H9 (cell line): ENCODE results near the gene RIC1. TPM values are rescaled to one million over a fixed set of nuclear protein-coding genes. Genes with fewer than 3 reads are reported as not detected.

Experiments
- DNase-seq: peaks from one replicate; pipeline ENCODE4 v3.0.0-alpha.2; 2017
- H2AFZ ChIP-seq: one replicate; pipeline ENCODE4 v1.6.1; 2013; ENCODE audit warnings: mild to moderate bottlenecking, low read length, control low read depth, moderate library complexity
- H2AK5ac ChIP-seq: 2 replicates; pipeline ENCODE4 v1.6.1; 2013; ENCODE audit warnings: low read length, control low read depth, mixed read lengths; ENCODE audit not compliant: insufficient read length
- H2BK120ac ChIP-seq: one replicate; pipeline ENCODE4 v1.6.1; 2013; ENCODE audit warnings: low read depth, mild to moderate bottlenecking, low read length, control low read depth, inconsistent platforms; ENCODE audit not compliant: poor library complexity, severe bottlenecking
- H2BK12ac ChIP-seq: 2 replicates; pipeline ENCODE4 v1.6.1; 2013; ENCODE audit warnings: low read length, control low read depth, mixed read lengths, low read depth; ENCODE audit not compliant: insufficient read length
- H2BK15ac ChIP-seq: 2 replicates; pipeline ENCODE4 v1.6.1; 2013; ENCODE audit warnings: low read depth, low read length, control low read depth
- H2BK20ac ChIP-seq: one replicate; pipeline ENCODE4 v1.6.1; 2013; ENCODE audit warnings: low read depth, mild to moderate bottlenecking, low read length, control low read depth, inconsistent platforms; ENCODE audit not compliant: poor library complexity, severe bottlenecking
- H2BK5ac ChIP-seq: 2 replicates; pipeline ENCODE4 v1.6.1; 2013; ENCODE audit warnings: low read length, control low read depth, mixed read lengths; ENCODE audit not compliant: insufficient read length
- H3K14ac ChIP-seq: 2 replicates; pipeline ENCODE4 v1.6.1; 2013; ENCODE audit warnings: low read length, control low read depth; ENCODE audit not compliant: insufficient read depth
- H3K18ac ChIP-seq: 2 replicates; pipeline ENCODE4 v1.6.1; 2013; ENCODE audit warnings: low read depth, mild to moderate bottlenecking, mixed read lengths, low read length, control low read depth; ENCODE audit not compliant: insufficient read length
- H3K23ac ChIP-seq: 2 replicates; pipeline ENCODE4 v1.6.1; 2013; ENCODE audit warnings: low read length, control low read depth, mixed read lengths, low read depth; ENCODE audit not compliant: insufficient read length
- H3K23me2 ChIP-seq: 2 replicates; pipeline ENCODE4 v1.6.1; 2013; ENCODE audit warnings: low read depth, mild to moderate bottlenecking, mixed read lengths, low read length, control low read depth; ENCODE audit not compliant: insufficient read length, poor library complexity, severe bottlenecking
- H3K27ac ChIP-seq: 2 replicates; pipeline ENCODE4 v1.5.1; 2013; ENCODE audit warnings: low read length, control low read depth, mixed read lengths, low read depth; ENCODE audit not compliant: insufficient read length
- H3K27me3 ChIP-seq: 2 replicates; pipeline ENCODE4 v1.6.1; 2013; ENCODE audit warnings: low read length, control low read depth, inconsistent platforms; ENCODE audit not compliant: insufficient read depth
- H3K4ac ChIP-seq: 2 replicates; pipeline ENCODE4 v1.6.1; 2013; ENCODE audit warnings: low read depth, mild to moderate bottlenecking, control low read depth, inconsistent platforms, low read length, moderate library complexity
- H3K4me1 ChIP-seq: 2 replicates; pipeline ENCODE4 v1.6.1; 2013; ENCODE audit warnings: low read length, control low read depth, inconsistent platforms; ENCODE audit not compliant: insufficient read depth
- H3K4me2 ChIP-seq: 2 replicates; pipeline ENCODE4 v1.6.1; 2013; ENCODE audit warnings: low read length, control low read depth, mixed read lengths; ENCODE audit not compliant: insufficient read length, insufficient read depth
- H3K56ac ChIP-seq: 2 replicates; pipeline ENCODE4 v1.6.1; 2013; ENCODE audit warnings: low read depth, mild to moderate bottlenecking, mixed read lengths, low read length, control low read depth; ENCODE audit not compliant: insufficient read length
- H3K79me1 ChIP-seq: 2 replicates; pipeline ENCODE4 v1.6.1; 2013; ENCODE audit warnings: low read depth, mild to moderate bottlenecking, moderate library complexity, low read length, control low read depth, inconsistent platforms; ENCODE audit not compliant: insufficient read depth, poor library complexity, severe bottlenecking
- H3K79me2 ChIP-seq: 2 replicates; pipeline ENCODE4 v1.6.1; 2013; ENCODE audit warnings: low read length, control low read depth, inconsistent platforms; ENCODE audit not compliant: insufficient read depth
- H3K9ac ChIP-seq: 2 replicates; pipeline ENCODE4 v1.6.1; 2013; ENCODE audit warnings: low read length, control low read depth, mixed read lengths; ENCODE audit not compliant: insufficient read length; ENCODE audit errors: extremely low read depth
- H3K9me3 ChIP-seq: one replicate; pipeline ENCODE4 v1.6.1; 2013; ENCODE audit warnings: low read depth, low read length, inconsistent platforms; ENCODE audit not compliant: control insufficient read depth
- H3T11ph ChIP-seq: one replicate; pipeline ENCODE4 v1.6.1; 2013; ENCODE audit warnings: mild to moderate bottlenecking, low read length, control low read depth, inconsistent platforms
- H4K20me1 ChIP-seq: one replicate; pipeline ENCODE4 v1.6.1; 2013; ENCODE audit not compliant: control insufficient read depth, insufficient read length, insufficient read depth
- H4K5ac ChIP-seq: 2 replicates; pipeline ENCODE4 v1.6.1; 2013; ENCODE audit warnings: low read depth, mild to moderate bottlenecking, mixed read lengths, low read length, control low read depth; ENCODE audit not compliant: insufficient read length
- H4K8ac ChIP-seq: replicated peaks from 2 replicates; pipeline ENCODE4 v1.6.1; 2013; ENCODE audit warnings: low read length, control low read depth, mixed read lengths, low read depth; ENCODE audit not compliant: insufficient read length
- H4K91ac ChIP-seq: 2 replicates; pipeline ENCODE4 v1.6.1; 2013; ENCODE audit warnings: low read depth, mild to moderate bottlenecking, moderate library complexity, mixed read lengths, low read length, control low read depth; ENCODE audit not compliant: insufficient read length
- H3K27ac Mint-ChIP-seq, 3 experiments: 2 replicates in 2 of 3; 3 replicates in 1 of 3; pipeline ENCODE4 v1.8.0; 2020 to 2021; ENCODE audit warnings: mixed read lengths in 3 of 3, mild to moderate bottlenecking in 1 of 3, moderate library complexity in 1 of 3
- H3K27me3 Mint-ChIP-seq: 2 replicates; pipeline ENCODE4 v1.8.0; 2021; ENCODE audit warnings: low read depth, mild to moderate bottlenecking, moderate library complexity, mixed read lengths
- H3K36me3 Mint-ChIP-seq, 3 experiments: 2 replicates in 2 of 3; 3 replicates in 1 of 3; pipeline ENCODE4 v1.8.0; 2020 to 2021; ENCODE audit warnings: low read depth in 3 of 3, mixed read lengths in 3 of 3; ENCODE audit not compliant: insufficient read depth in 1 of 3
- H3K4me1 Mint-ChIP-seq, 2 experiments: 2 replicates each; pipeline ENCODE4 v1.8.0; 2020; ENCODE audit warnings: mixed read lengths in 2 of 2
- H3K4me3 Mint-ChIP-seq, 2 experiments: 2 replicates in 1 of 2; 3 replicates in 1 of 2; pipeline ENCODE4 v1.8.0; 2020 to 2021; ENCODE audit warnings: mild to moderate bottlenecking in 2 of 2, mixed read lengths in 2 of 2, moderate library complexity in 1 of 2
- H3K9me3 Mint-ChIP-seq, 2 experiments: 2 replicates in 1 of 2; 3 replicates in 1 of 2; pipeline ENCODE4 v1.8.0; 2020; ENCODE audit warnings: mild to moderate bottlenecking in 2 of 2, mixed read lengths in 2 of 2, moderate library complexity in 1 of 2
- CTCF ChIP-seq: fragments of 200-600 bp; sonication (generic); conservative IDR thresholded peaks from 3 replicates; pipeline ENCODE4 v1.8.0; 2021; ENCODE audit warnings: antibody characterized with exemption, mild to moderate bottlenecking
- total RNA-seq: library from RNA; stranded (reverse); gene quantifications from 2 replicates; pipeline ENCODE4 v1.2.1, GENCODE V29; 2021

The RIC1 gene
- total RNA-seq, 1 experiment from 2014 or later, result 13.7 TPM

GRCh38 chr9:5617749-5618148 is 11.2 kb upstream of the RIC1 start:
- no peak overlapping the region for H3K9ac ChIP-seq
- H2BK5ac ChIP-seq, result no peak overlapping the region
- TF ChIP-seq CTCF, result no peak
- no peaks in the 10 kb centered on the region for H3K27me3 ChIP-seq
- no peak overlapping the region for H4K5ac ChIP-seq
- no peaks in the 10 kb centered on the region for H4K20me1 ChIP-seq
- H3K4ac ChIP-seq, result no peak overlapping the region
- no peak overlapping the region for H3T11ph ChIP-seq
- no peaks in the 10 kb centered on the region for H3K36me3 Mint-ChIP-seq
- no peak overlapping the region for H2BK120ac ChIP-seq
- DNase-seq, result no peak
- H3K79me1 ChIP-seq, result no peaks in the 10 kb centered on the region
- H3K4me2 ChIP-seq, result no peak overlapping the region
- H3K4me1 ChIP-seq, result no peaks in the 10 kb centered on the region
- no peak overlapping the region for H4K91ac ChIP-seq
- no peak overlapping the region for H3K18ac ChIP-seq
- no peak overlapping the region for H2AFZ ChIP-seq
- no peak overlapping the region for H3K27ac ChIP-seq
- H3K23ac ChIP-seq, result no peak overlapping the region
- H2AK5ac ChIP-seq, result no peak overlapping the region
- H3K14ac ChIP-seq, result no peak overlapping the region
- H3K9me3 Mint-ChIP-seq, result no peaks in the 10 kb centered on the region
- H2BK20ac ChIP-seq, result no peak overlapping the region
- no peak overlapping the region for H4K8ac ChIP-seq
- H3K9me3 ChIP-seq, result no peaks in the 10 kb centered on the region
- H3K23me2 ChIP-seq, result no peaks in the 10 kb centered on the region
- no peak overlapping the region for H3K4me3 Mint-ChIP-seq
- no peak overlapping the region for H3K56ac ChIP-seq
- H3K27me3 Mint-ChIP-seq, result no peaks in the 10 kb centered on the region
- H3K4me1 Mint-ChIP-seq, result peaks cover 7 to 10% of the 10 kb centered on the region in 2 experiments
- H3K79me2 ChIP-seq, result 0 out of 2 replicates have a peak, but pooled peaks cover 1% of the 10 kb centered on the region
- H2BK15ac ChIP-seq, result no peak overlapping the region
- H3K27ac Mint-ChIP-seq, result no peak overlapping the region
- no peak overlapping the region for H2BK12ac ChIP-seq
